ENCODE results near the gene SCGB3A2.
A peak's percentile ranks its signal among the peaks of the same experiment; 100 is the strongest.

SCGB3A2 gene, protein sequence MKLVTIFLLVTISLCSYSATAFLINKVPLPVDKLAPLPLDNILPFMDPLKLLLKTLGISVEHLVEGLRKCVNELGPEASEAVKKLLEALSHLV

DNA sequence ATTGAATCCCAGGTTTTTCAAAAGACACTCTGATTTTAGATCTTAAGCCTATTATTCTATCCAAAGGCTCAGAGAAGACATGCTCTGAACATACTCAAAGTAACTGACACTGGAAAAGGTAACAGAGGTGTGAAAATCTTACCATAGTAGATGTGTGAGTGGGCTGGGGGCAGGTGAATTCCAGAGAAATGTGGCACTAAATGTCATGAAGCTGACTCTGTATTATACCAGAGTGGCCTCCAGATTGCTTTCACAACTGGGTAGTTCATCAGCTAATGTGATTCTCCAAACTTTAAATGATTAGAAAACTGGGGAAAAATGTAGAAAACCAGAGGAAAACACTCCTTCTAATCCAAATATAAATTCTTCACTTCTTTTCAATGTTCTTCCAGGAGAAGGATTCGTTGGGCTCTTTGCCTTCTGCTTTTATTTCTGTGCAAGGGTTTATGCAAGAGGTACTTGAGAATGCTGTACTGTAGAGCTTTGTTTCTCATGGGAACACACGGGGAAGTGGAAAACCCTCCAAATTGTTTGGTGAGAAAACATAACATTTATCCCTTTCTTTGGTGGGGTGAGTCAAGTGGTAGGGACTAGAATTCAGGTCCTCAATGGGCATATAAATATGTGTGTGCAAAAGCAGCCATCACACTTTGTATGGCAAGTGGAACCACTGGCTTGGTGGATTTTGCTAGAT is at the start of gene SCGB3A2:
TSS of gene SCGB3A2 (plus strand) at position 646 of the 694 bp plus-strand sequence. CDS start 93 bp downstream, outside the sequence.
- DNase-seq: no peak

DNA sequence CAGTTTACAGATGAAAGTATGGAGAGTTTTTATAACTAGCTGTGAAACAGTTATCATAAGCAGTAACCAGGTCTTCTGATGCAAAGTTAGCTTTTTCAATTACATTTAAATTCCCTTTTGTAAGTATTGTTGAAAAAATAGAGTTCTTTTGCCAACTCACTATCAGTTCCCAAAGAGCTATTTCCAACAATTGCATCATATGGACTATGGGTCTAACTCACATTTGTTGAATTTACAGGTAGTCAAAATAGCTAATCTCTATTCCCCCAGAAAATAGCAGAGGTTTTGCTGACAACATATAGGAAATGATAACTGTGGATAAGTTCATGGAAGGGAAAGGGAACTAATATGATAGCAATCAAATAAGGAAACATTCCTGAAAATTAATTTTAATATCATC is 48.5 kb upstream of the SCGB3A2 start:
- no peak for DNase-seq

DNA sequence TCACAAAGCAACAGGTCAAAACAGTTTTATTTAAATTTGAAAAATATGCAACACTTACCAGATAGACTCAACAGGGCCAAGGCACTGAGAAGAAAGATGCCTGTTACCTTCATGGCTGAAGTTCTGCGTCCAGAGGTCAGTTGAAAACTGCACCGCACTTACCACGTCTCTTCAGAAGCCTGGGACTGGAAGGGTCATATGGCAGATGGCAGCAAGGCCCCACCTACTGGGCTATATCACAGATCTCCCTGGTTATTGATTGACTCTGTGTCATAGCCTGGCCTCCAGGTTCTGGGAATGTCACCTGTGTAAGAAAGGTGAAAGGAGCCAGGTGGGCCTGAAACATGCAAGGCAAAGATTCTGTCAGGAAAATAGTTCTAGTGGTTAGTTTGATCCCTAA is 47.0 kb upstream of the SCGB3A2 start, which contains the start of gene SPINK1:
TSS of gene SPINK1 (minus strand) at position 207 of the 400 bp plus-strand sequence. CDS start at position 113, 94 bp downstream.
- no peak for DNase-seq

DNA sequence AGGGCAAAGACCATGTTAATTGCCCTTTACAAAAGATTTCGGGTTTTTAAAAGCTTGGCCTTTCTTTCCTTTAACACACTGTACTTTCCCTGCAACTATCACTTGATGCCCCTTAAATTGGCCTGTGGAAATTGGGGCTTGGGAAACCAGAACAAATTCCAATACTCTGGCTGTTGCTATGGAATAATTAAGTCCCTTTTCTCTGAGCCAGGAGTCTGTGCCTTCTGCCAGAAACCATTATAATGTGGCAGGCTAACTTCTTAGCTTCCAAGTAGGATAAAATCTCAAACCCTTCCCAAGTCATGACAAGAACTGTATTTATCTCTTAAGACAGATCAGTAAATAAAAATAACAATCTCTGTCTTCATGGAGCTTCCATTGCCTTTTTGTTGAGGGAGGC is 46.0 kb upstream of the SCGB3A2 start:
- DNase-seq: no peak

DNA sequence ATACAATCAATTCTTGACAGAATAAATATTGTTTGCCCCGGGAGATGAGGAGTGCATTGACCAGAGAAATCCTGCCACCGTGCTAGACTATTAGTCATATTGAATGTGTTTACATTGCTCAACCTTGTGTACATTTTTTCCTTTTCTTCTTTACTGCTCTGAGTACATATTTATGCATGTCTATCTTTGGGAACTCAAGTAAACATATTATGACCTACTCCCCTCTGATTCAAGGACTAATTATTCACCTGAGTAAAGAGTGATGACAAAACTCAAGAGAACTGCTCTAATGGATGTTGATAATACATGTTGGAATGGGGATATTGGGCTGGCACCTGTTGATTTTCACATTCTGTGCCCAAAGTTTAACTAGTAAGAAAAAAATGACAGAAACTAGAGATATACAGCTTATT is 43.1 kb upstream of the SCGB3A2 start:
- no peak for DNase-seq

DNA sequence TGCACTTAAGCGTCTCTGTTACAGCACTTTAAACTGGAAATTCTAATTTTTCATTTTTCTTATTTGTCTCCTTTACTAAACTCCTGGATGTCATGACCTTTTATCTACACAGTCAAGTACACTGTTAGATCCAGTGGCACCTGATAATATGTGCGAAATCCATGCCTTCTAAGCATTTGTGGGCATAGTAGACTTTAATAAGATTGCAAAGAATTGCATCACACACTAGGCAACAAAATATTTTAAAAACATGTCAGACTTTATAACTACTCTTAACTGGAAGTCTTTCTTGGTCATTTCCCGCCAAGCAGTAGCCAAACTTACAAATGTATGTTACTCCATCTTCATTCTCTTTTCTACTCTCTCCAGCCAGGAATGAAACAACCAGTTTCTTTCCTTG is 42.1 kb upstream of the SCGB3A2 start:
- DNase-seq: no peak

DNA sequence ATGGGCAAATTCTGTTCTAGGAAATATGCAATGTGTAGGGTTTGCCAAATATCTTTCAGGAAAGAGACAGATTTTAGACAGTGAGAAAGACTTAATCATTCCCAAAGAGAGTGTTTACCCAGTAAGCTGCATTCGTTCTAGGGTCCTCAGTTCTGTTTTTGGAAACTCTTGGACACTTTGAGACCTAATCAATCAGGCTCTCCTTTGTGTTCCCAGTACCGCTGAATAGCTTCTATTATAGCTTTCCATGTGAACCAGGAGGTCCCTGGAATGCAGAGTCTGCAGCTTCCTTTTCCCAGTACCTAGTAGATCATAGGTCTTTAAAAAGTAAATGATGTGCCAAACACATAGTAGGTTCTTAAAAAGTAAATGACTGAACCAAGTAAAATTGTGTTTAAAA is 35.6 kb upstream of the SCGB3A2 start:
- DNase-seq: no peak

DNA sequence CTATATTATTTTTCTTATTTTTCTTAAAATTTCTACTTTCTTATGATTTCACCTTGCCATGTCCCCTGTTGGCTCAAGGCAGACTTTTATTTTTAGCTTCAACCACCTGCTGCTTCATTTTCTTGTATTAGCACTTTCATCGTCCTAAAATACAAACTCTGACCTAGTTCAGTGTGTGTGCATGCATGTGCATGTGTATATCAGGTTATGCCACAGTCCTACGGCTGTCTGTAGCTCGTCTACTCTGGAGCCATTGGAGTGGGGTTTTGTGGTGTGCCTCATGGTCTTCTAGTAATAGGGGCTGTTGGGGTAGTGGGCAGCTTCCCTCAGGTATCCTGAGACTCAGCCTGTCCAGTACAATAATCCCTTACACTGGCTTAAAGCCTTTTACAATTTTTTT is 33.7 kb upstream of the SCGB3A2 start:
- DNase-seq: no peak

DNA sequence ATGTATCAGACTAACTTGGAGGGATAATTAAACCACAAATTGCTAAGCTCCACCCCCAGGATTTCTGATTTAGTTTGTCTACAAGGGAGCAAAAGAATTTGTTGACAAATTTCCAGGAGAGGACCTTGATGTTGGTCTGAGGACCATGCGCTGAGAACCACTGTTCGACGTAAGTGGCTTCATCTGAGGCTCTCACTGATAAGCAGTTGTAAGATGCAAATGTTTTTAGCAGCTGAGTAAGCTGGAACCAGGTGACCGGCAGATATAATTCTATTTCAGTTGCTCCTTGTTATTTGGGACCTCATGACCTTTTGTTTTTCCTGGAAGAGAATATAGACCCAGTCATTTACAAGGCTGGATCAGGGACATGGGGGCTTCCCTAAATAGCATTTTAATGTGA is 32.9 kb upstream of the SCGB3A2 start:
- DNase-seq: no peak

DNA sequence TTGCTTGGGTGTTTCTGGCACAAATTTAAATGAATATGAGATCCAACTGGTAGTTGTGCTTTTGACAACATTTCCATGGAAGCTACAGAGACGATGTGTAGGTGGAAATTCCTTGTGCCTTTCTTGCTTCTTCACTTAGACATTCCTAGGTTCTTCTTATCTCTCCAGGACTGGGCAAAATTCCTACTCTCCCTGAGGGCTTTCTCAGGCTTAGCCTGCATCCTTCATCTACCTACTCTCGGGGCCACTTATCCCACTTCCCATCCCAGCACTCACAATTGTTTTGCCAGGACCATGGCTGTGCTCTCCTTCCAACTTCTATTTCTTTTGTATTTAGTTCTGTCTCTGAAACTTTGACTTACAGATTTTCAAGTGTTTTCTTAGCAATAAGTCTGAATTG is 29.3 kb upstream of the SCGB3A2 start:
- no peak for DNase-seq

DNA sequence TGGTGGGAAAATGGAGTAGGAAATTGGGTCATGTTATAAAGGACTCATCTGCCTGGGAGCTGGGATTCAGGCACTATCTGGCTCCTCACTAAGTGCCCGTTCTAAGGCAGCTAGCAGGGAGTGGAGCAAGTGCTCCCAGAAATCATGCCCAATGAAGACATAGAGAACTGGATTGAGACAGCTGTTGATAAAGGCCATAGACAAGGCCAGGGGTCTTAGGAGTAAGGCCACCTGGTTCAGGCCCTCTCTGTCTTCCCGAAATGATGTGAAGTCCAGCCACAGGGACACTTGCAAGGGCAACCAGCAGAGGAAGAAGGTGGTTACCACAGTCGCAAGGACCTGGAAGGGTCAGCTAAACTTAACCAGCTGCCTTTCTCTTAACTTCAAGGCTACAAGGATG is 26.9 kb upstream of the SCGB3A2 start:
- no peak for DNase-seq

DNA sequence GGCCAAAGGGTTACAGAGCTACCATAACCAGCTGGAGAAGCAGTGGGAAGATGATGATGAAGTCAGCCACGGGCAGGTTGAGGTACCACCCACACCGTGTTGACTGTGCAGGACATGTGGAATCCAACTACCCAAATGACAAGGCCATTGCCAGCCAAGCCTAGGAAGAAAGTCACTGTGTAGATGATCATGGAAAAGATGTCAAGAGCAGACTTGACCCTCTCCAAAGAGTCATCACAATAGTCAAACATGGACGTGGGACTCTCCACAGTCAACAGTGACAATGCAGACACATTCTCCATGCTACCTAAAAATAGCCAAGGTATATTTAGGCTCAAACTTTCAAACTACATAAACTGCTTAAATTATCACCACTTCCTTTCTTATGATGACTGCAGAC is 26.1 kb upstream of the SCGB3A2 start:
- no peak for DNase-seq

DNA sequence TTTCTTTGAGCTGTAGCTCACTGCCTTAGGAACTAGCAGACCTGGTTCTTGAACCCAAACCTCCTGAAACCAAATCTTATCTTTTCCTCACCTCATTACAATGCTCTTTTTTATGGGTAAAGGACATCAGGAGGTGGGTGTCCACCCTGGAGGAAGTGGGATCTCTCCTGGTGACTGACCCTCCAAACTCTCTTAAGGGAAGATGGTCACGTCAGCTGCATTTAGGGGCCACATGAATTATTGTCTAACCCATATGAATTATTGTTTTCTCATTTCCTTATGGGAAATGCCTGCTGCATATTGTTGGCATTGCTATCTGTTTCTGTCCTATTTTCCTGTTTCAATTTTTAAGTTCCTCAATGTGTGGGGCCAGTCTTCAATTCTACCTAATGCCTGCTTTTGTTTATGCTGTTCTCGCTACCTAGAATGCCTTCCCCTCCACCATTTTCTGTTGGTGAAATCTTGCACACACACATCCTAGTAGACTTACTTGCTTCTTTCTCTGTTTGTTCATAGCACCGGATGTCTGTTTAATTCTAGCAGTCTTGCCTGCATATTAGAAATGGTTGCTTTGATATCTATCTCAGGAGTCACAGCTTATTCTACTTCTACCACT is 25.0 kb upstream of the SCGB3A2 start:
- no peak for DNase-seq

DNA sequence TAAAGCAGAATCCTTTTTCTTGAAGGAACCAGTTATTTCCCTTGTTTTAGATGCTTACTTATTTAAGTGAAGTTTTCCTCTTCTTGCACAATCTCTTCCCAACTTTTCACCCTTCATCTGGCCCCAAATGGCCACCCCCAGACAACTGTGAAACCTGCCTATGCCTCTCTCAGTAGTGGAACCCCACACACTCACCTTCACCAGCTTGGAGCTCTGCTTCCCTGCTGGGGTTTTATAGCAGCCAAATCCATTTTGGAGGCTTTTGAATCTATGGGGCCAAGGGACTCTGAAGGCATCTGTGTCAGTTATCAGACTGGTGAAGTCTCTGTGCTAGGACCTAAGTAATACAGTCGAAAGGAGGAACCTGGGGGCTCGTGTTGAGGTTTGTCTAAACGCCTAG is 24.2 kb upstream of the SCGB3A2 start:
- DNase-seq: no peak

DNA sequence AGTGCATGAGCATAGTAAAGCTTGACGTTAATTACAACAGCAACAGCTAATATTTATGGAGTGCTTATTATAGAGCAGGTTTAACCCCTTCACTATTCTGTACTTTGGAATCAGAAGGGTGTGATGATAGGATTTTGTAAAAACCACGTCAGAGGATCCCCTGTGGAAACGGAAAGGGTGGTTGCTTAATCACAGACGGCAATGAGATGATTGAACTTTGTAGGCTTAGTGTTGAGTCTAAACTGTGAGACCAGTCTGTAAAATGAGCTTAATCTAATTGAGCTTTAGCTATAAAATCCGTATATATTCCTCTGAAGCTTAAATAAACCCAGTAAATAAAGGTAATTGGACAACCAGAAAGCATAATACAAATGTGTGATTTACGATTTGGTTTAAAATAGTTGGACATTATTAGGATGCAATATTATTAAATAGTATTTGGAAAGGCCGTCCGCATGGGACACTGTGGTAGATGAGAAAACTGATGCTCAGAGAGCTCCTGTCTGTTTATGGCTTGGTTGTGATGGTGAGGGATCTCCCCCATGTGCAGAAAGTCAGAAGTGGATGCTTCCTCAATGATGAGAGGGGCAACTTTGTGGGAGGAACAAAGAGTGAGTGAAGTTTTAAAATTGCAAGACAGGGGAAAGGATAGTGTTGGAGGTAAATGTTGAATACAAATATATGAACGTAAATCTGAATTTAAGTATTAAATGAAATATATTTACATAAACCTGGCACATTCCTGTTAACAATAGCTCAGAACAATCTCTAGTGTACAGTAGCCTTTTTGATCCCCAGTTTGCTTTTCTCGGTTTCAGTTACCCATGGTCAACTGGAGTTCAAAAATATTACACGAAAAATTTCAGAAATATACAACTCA is 23.4 kb upstream of the SCGB3A2 start:
- no peak for DNase-seq

DNA sequence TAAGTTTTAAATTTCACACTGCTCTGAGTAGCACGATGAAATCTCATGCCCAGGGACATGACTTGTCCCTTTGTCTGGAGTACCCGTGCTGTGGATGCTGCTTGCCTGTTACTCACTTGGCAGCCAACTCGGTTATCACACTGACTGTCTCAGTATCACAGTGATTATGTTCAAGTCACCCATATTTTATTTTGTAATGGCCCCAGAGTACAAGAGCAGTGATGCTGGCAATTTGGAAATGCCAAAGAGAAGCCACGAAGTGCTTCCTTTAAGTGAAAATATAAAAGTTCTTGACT is 22.8 kb upstream of the SCGB3A2 start:
- no peak for DNase-seq

DNA sequence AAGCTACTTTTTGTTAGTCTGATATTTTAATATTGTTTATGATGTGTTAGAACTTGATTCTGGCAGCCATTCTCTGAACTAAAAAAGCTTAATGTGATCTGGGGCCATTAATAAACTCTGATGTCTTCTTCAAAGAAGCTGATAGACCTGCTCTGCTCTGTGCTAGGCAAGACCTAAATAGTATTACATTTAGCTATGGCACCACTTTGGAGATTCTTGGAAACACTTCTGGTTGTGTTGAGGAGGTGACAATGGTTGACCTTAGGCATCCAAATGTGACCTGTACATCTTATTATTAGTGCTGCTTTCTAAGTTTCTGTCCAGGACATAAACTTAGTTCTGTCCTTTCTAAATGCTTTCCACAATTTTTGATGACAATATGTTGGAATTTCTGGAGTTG is 21.7 kb upstream of the SCGB3A2 start:
- no peak for DNase-seq

DNA sequence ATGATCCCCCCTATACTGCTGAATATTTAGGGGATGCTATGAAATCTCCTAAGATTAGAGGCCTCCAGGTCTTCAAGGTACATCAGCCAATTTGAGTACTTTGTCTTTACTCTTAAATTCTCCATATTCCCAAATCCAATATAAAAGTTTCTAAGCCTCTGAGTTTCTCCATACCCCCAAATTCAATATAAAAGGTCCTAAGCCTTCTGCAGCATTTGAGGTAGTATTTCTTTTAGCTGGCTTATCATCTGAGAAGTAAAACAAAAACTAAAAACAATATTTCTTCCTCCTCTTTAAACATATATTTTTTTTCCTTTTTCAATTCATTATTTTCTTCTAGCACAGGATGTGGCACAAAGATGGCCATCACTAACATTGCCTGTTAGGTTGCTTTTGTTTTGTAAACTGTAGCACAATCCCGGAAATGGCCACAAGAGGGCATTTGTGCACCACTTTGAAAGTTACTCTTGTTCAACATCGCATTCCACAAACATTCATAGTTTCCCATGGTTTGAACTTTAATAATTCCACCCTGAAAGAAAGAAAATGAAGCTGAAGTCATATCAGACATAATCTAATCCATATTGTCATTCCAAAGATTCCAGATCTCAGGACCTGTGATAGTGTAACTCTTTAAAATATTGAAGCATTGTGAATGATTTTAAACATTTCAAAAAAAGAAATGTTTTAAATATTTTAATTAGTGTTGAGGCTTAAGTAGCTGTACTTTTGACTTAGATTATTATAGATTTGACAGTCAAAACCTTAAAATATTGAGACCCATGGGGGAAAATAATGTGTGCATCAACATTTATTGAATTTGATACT is 21.0 kb upstream of the SCGB3A2 start:
- peak; percentile 9 to 55 for DNase-seq

DNA sequence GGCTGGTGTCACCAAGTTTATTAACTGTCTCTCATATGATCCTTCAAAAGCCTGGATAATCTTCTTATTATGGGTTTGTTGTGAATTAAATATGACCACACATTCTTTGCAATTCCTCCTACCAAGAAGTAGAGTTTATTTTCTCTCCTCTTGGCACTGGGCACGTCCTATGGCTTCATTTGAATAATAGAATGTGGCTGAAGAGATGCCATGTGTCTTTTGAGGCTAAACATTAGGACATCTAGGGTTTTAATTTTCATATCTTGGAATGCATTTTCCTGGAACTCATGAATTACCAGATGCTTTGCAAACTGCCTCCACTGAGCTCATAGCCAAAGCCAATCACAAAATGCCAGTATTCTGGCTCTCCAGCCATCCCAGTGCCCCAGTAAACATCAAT is 19.9 kb upstream of the SCGB3A2 start:
- no peak for DNase-seq

DNA sequence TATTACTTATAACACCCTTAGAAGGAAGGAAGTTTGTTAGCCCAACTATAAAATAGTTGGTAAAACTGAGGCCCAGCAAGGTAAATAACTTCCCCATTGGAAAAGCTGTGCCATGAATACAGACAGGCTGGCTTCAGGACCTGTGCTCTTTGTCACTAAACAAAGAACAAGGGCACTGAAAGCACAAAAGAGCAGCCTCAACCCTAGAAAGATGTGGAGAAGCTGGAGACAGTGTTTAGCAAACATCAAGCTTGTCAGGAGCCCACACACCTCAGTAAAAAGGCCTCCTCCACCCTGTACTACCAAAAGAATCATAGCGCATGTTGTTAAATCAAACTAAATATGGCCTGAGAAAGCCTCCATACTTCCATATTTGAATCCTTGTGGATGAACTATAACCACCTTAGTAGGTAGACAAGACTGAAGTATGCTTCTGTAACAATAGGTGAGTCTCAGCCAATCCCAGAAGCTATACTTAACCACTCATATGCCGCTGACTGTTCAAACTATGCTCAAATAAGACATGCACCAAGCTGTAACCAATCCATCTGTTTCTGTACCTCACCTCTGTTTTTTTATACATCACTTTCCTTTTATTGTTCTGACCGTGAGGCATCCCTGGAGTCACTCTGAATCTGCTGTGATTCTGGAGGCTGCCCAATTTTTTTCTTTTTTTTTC is 18.4 kb upstream of the SCGB3A2 start:
- DNase-seq: no peak

DNA sequence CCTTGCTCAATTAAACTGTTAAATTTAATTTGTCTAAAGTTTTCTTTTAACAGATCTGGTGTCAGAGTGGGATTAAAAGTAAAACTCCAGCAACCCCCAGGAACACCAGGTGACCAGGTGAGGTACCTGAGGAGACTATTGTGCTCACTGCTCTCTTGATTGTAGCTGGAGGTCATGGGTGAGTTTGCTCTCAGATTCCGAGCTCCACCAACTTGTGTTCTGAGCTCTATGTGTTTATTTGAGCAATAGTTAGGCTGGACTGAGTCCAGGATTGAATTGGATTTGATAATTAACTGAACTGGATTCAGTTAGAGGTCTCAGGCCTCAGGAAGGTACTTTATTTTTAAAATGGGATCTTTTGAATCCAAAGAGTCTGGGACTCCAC is 17.9 kb upstream of the SCGB3A2 start:
- no peak for DNase-seq

DNA sequence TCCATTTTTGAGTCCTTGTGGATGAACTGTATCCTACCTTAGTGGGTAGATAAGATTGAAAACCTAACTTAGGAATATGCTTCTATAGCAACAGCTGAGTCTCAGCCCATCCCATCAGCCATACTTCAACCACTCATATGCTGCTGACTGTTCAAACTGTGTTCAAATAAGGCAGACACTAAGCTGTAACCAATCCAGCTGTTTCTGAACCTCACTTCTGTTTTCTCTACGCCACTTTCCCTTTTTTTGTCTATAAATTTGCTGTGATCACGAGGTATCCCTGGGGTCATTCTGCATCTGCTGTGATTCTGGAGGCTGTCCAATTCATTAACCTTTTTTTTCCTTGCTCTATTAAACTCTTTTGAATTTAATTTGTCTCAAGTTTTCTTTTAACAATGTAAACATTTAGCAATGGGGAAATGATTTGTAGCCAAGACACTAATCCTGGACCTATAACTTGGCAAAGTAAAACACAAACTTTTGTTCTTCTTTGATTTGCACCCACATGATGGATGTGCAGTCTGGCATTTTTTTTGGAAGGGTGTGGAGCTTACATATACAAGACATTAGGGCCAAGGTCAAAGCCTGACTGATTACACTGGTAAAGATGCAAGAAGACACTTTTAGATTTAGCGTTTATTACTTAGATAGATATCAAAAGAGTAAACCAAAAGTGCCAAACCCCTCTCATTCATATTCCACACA is 14.9 kb upstream of the SCGB3A2 start:
- DNase-seq: no peak
